ENCODE results near the gene AASS.

The AASS gene

GRCh38 chr7:122055073-122055472, 89.0 kb downstream of the AASS start:
- DNase-seq (ENCODE audit: insufficient read length, low spot score) (no peak), FAIRE-seq (no peak)

- FAIRE-seq (no peak), DNase-seq (ENCODE audit: insufficient read length, low spot score) (no peak)
These were observed 89.7 kb downstream of the AASS start for GRCh38 chr7:122054393-122054792.

GRCh38 chr7:122046402-122046801, 97.6 kb downstream of the AASS start:
- FAIRE-seq (no peak), DNase-seq (ENCODE audit: insufficient read length, low spot score) (no peak)

GRCh38 chr7:122040147-122040546, 103.9 kb downstream of the AASS start:
- DNase-seq (ENCODE audit: insufficient read length, low spot score): no peak
- no peak for FAIRE-seq

GRCh38 chr7:122038904-122039303, 105.1 kb downstream of the AASS start:
- no peak for DNase-seq (ENCODE audit: insufficient read length, low spot score)
- FAIRE-seq: no peak

- no peak for FAIRE-seq
- DNase-seq (ENCODE audit: insufficient read length, low spot score): no peak
These were observed 105.9 kb downstream of the AASS start for GRCh38 chr7:122038134-122038533.

GRCh38 chr7:122035876-122036275, 108.2 kb downstream of the AASS start:
- DNase-seq (ENCODE audit: insufficient read length, low spot score) (no peak), FAIRE-seq (no peak)

- no peak for DNase-seq (ENCODE audit: insufficient read length, low spot score)
- no peak for FAIRE-seq
These were observed 110.4 kb downstream of the AASS start for GRCh38 chr7:122033641-122034040.

GRCh38 chr7:122027058-122027457, 117.0 kb downstream of the AASS start:
- DNase-seq (ENCODE audit: insufficient read length, low spot score): no peak
- FAIRE-seq: no peak
